GM19328 (cell line): Measurements from ENCODE around the gene GREB1L.
"Not testable (repeated sequence)": the region's sequence is repeated elsewhere in the genome, so short reads cannot be mapped to it uniquely, and the experiment has no call there.

Experiments used
- ATAC-seq: cut with Tn5 transposase; IDR thresholded peaks from one replicate; pipeline ENCODE4 v1.9.1; 2021; ENCODE audit warnings: mild to moderate bottlenecking, moderate library complexity; ENCODE audit not compliant: unreplicated experiment

The GREB1L gene

DNA sequence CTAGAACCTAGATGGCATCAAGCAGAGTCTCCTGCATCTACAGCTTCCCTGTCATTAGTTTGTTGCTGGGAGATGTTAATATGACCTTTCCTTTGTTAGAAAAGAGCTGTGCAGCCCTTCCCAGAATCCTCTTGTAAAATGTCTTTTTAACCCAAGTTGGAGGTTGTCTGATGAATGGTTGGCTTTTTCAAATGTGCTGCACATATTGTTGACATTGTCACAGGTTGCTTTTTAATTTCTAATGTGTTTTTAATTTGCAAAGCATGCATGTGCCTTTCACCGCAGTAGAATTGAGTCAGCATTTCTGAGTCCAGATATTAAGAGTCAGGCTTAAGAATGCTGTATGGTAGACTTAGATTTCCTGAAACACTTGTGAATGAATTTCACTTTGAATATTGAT, 120.8 kb downstream of the GREB1L start:
- ATAC-seq = no peak

DNA sequence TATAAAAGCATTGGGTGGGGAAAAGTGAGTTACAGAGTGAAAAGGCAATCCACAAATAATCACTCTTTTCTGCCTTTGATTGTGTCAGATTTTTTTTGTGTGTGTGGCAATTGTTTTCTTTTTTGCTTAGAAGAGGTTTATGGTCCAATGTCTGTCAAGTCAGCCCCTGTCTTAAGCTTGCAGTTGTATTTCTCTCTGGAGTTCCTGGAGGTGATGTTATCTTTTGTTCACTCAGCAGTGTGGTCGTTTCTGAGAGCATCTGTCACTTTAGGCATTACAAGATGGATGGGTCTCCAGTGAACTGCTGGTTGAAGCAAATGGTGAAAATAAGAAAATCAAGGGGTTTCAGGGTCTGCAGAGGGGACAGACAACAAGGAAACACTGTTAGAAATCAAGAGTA, 121.3 kb downstream of the GREB1L start:
- ATAC-seq = no peak

DNA sequence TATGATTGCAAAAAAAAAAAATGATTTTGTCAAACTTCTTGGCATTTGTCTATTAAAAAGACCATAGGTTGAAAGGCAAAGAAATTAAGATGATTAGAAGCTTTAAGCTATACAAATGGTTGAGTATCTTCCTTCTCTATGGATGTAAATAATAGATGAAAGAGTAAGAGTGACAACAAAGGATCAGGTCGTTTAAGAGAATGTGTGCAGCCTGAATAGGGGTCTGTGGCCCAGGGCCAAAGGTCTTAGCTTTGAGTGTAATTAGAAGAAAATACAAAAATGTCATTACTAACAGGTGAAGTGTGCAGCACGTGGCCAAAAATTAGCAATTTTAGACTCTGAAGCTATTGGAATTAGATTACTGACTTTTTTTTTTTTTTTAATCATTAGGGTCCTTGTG, 122.4 kb downstream of the GREB1L start:
- no peak for ATAC-seq

DNA sequence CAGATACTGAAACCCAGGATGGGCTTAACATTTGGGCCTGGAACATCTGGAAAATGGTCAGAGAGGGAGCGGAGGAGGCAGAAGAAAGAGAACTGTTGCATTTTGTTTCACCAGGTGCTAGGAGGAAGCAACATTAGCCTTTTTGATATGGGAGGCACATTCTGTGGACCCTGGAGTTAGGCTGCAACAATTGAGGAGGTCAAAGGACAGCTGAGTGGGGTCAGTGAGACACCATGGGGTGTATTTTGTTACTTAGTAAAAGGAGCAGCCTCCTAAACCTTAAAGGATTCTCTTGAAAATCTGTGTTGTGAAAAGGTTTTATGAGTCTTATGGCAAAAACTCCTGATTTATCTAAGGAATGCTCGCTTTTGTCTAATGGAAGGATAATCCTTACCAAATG, 124.9 kb downstream of the GREB1L start:
- ATAC-seq = no peak

DNA sequence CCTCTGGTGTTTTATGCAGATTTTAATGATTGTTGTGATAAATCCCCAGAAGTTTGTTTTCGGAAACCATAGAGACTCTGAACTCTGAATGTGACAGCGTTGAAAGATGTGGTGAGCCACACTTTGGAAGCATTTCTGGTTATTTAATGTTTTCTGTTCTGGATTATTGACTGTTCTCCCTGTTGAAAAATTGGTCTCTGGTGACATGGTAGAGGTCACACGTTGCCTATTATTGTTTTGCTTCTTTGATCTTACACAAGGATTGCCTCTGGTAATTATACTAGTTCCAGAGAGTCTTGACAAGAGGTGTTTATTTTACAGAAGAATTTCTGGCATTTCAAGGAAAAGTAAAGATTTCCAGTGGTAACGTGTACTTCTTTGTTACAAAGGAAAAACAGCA, 127.1 kb downstream of the GREB1L start:
- no peak for ATAC-seq

DNA sequence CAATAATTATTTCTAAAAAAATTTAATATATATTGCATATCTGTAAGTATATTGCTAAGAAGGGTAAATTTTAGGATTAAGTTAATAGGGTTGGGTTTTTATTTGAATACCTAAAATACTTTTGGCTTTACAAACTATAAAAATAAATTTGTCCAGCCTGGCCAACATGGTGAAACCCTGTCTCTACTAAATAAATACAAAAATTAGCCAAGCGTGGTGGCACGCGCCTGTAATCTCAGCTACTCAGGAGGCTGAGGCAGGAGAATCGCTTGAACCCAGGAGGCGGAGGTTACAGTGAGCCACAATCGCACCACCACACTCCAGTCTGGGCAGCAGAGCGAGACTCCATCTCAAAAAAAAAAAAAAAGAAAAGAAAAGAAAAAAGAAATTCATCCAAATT, 127.6 kb downstream of the GREB1L start:
- not testable (repeated sequence) for ATAC-seq

DNA sequence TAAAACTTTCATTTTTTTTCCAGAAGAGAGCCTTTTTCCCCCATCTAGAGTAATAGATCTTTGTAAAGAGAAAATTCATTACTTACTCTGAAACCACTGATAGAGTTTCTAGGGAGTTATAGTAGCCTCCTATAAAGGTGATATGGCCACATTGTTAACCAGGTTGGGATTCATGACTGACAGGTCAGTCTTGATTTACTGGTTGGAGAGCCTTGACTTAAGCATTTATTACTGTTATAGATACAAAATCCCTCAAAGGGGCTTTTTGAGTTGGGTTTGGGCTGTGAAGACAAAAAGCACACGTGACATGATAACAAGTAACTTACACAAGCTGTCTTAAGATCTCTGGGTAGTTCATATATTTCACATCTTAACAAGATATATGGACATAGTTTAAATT, 141.0 kb downstream of the GREB1L start:
- ATAC-seq = no peak

DNA sequence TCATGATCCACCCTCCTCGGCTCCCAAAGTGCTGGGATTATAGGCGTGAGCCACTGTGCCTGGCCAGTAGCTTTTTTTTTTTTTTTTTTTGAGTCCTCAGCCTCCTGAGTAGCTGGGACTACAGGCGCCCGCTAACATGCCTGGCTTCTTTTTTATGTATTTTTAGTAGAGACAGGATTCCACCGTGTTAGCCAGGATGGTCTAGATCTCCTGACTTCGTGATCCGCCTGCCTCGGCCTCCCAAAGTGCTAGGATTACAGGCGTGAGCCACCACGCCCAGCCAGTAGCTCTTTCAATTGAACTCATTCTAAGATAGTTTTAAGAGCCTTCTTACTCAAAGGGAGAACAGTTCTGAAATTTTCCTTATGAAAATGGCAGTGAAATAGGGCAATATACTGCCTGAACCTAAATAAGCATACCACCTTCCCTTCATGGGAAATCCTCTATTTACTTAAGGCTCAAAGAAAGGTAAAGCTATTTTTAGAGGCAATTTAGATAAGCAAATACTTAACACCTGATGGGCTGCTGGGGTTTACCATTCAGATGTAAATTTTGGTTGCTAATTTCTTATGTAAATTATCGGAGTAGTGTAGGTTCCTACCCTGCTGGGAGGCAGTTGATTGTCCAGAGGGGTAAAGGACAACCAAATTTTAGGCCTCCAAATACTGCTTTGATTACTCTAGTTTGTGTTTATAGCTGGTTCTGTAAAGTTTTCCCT, 144.7 kb downstream of the GREB1L start:
- ATAC-seq = no peak

DNA sequence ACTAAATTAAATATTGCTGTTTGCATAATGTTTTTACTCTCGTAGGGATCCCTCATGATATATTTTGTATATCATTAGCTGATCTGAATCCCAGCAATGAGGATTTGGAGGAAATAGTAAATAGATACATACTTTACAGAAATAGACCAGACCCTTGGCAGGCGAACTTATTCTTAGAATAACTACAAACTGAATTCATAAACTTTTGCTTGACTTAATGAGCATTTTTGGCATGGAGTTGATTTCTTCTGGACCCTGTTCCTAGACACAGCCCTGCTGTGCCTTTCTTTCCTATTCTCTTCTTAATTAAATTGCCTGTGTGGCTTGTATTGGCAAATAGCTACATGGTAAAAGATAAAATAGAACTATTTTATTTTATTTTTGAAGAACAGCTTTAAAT, 145.9 kb downstream of the GREB1L start:
- no peak for ATAC-seq

DNA sequence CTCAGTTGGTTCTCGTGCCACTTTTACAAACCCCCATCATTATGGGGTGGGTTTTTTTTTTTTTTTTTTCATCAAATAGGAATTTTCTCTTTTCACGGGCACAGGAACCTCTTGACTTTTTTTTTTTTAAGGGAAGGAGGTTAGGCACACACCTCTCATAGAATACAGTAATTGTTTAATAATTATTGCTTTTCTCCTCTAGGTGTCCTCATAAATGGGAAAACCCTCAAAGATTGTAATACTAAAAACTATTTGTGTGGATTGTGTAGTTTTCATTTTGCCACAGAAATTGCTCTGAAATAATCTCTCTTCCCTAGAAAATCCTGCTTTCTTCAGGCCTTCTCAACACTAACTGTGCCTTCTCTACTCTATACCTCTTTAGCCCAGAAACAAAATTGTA, 147.3 kb downstream of the GREB1L start:
- no peak for ATAC-seq

DNA sequence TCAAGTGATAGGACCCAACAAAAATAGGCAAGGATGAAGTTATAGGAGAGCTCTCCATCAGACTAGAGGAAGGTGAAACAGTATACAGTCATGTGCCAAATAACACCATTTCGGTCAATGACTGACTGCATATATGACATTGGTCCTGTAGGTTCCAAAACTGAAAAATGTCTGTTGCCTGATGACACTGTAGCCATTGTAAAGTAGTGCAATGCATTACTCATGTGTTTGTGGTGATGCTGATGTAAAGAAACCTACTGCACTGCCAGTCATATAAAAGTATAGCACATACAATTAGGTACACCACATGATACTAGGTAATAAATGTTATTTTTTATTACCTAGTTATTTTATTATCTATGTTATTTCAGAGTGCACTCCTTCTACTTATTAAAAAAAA, 147.9 kb downstream of the GREB1L start:
- no peak for ATAC-seq

DNA sequence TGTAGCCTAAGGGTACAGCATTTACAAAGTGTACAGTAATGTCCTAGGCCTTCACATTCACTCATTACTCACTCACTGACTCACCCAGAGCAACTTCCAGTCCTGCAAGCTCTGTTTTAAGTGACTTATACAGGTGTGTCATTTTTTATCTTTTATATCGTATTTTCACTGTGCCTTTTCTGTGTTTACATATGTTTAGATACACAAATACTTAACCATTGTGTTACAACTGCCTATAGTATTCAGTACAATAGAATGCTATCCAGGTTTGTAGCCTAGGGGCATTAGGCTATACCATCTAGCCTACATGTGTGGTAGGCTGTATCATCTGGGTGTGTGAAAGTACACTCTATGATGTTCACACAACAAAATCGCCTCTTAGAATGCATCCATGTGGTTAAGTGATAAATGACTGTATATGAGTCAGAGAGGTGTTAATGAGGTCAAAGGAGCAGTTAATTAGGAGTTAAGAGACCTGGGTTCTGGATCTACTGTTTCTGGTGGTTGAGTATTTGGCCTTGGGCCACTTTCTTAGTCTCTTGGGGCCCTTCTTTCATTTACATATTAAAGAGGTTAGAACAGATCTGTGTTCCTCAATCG, 149.1 kb downstream of the GREB1L start:
- no peak for ATAC-seq

DNA sequence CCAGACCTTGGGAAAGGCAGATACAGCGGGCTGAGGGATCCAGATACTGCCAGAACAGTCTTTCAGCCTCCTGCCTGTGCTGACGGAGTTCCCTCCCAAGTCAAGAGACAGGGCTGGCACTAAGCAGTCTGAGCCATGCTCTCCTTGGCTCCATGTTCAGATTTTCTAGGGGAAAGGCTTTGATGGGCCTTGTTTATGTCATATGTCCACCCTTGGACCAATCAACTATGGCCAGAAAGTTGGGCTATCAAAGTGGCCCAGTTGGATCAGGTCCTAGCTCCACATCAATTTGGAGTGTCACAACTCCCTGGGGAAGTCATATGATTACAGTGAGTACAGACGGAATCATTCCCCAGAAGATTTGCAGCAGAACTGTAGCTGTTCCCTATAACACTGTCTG, 152.0 kb downstream of the GREB1L start:
- no peak for ATAC-seq

DNA sequence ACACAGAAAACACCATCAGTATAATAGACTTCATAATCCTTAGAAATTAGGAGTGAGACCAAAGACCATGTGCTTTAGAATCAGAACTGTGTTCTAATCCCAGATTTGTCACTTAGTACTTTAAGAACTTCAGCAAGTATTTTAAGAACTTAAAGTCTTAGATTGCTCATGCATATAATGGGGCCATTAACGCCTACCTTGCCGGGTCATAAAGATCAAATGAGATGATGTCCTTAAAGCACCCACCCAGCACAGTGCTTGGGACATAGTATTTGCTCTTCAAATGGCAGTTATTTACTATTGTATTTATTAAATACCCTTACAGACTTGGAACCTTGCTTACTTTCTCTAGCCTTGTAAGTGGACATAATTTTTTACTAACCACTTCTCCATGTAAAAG, 156.1 kb downstream of the GREB1L start:
- ATAC-seq = no peak

DNA sequence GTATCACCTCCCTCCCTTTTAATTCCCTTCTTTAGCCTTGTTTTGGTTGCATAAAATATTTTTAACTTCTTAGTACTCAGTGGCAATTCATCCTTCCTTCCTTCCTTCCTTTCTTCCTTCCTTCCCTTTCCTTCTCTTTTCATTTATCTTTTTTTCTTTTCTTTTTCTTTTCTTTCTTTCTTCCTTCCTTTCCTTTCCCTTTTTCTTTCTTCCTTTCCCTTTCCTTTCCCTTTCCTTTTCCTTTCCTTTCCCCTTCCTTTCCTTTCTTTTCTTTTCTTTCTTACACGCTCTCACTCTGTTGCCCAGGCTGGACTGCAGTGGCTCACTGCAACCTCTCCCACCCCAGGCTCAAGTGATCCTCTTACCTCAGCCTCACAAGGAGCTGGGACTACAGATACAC, 160.2 kb downstream of the GREB1L start:
- ATAC-seq = no peak

DNA sequence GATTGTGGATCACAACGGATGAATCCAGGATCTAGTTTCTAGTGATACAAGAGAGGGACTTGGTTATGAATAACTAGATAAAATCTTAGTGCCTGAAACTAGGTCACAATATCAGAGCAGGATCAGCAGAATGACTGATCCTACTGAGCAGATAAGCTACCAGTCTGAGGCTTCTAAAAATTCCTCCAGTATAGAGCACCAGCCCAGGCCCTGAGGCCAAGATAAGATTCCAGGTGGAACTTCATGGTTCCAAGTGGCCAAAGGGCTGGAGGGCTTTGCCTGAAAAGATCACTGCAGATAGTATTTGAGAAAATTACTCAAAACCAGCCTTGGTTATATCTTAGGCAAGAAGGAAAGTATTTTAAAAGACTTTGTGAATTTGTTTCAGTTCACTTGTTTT, 162.4 kb downstream of the GREB1L start:
- no peak for ATAC-seq

DNA sequence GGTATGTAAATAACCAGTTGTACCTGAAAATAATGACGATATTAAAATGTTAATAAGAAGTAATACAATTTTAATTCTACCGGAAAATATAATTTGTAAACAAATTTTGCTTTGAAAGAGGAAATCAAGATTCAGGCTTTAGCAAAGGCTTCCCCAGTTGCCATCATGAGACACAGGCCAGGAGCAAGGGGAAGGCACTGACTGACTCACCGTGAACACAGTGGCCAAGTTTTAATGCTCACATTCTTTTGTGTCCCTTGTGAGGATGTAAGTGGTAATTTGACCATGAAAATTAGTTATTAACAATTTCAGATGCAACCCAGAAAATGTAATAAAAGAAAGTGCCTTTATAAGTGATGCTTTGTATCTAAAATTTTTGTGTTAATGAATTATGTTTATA, 164.1 kb downstream of the GREB1L start:
- no peak for ATAC-seq

DNA sequence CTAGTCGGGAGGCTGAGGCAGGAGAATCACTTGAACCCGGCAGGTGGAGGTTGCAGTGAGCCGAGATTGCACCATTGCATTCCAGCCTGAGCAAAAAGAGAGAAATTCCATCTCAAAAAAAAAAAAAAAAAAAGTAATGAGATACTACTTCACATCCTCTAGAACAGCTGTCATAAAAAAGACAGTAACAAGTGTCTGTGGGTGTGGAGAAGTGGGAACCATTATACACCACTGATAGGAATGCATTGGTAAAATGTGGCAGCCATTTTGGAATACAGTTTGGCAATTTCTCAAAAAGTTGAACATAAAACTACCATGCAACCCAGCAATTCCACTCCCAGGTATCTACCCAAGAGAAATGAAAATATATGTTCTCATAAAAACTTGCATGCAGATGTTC, 166.6 kb downstream of the GREB1L start:
- no peak for ATAC-seq

DNA sequence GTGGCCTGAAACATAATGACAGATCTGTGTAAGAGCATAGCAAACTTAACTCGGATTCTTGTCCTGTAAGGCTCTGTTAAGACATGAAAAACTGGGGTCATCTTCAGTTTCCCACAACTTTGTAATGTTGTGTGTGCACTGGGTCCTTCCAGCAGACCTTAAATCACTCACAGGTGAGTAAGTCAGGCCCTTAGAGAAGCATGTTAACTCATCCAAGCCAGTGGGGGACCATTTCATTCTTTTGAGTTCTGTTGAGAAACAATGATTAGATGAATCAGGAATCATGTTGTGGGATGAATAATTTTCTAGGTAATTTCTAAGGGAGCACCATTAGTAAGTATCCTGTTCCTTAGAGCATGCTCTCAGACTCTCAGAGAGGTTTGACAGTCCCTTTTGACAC, 191.4 kb downstream of the GREB1L start:
- no peak for ATAC-seq

DNA sequence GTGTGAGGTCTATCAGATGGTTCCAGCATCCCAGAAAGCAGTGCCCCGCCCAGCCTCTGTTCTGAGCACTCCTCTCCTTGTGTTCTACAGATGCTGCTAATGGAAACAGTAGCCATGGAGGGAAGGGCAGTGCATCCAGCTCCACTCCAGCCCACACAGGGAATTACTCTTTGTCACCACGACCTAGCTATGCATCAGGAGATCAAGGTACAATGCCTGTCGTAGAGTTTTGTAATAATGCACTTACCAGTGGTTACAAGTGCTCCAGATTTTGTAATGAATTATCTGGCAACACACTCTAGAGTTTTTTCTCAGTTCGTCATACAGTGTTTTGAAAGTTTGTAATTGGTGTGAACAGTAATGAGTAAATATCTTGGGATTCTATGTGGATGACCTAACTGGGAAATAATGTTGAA, 197.4 kb downstream of the GREB1L start:
- no peak for ATAC-seq

DNA sequence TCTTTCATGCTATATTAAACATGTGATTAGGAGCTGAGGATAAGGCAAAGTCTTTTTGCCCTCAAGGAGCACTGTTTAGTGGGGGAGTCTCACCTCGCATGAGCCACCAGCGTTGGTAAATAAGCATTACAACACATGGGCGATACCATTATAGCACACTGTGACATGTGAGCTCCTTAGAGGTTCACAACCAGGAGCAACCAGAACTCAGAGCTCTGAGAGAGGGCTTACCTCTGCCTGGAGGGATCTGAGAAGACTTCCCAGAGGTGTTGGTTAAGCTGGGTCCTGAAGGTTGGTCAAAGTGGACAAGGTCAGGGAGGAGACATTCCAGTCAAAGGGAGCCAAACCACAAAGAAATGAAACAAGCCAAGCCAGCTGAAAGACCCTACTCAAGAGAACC, 199.6 kb downstream of the GREB1L start:
- ATAC-seq = no peak

DNA sequence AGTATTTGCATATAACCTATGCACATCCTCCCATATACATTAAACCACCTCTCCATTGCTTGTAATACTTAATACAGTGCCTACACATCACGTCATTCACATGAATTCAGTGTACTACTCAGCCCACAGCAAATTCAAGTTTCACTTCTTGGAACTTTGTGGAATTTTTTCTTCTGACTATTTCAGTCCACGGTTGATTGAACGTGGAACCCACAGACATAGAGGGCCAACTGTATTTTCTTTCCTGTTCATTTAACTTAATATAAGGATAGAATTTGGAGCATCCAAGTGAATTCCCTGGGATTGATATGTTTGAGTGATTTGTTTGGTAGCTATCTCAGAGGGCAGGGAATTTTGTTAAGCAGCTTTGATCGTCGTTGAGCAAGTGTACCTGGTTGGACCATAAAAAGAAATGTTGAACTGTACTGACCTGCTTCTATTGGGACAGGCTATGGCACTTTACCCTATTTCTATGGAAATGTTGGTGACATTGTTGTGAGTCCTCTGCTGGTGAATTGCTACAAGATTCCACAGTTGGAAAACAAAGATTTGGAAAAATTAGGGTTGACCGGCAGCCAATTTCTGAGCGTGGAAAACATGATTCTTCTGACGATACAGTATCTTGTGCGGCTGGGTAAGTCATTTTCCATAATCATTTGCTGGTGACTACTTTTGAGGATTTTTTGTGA, 201.9 kb downstream of the GREB1L start:
- no peak for ATAC-seq
